ENCODE measurements around the gene CRYZ. TPM values are rescaled to one million over a fixed set of nuclear protein-coding genes. Genes with fewer than 3 reads are reported as not detected.

CRYZ gene
- total and polyA plus RNA-seq, 2 of the 8 experiments (the other 6 are each of a cell fraction or from before 2014, with no cell fraction given), result 20.5 to 43.8 TPM

DNA sequence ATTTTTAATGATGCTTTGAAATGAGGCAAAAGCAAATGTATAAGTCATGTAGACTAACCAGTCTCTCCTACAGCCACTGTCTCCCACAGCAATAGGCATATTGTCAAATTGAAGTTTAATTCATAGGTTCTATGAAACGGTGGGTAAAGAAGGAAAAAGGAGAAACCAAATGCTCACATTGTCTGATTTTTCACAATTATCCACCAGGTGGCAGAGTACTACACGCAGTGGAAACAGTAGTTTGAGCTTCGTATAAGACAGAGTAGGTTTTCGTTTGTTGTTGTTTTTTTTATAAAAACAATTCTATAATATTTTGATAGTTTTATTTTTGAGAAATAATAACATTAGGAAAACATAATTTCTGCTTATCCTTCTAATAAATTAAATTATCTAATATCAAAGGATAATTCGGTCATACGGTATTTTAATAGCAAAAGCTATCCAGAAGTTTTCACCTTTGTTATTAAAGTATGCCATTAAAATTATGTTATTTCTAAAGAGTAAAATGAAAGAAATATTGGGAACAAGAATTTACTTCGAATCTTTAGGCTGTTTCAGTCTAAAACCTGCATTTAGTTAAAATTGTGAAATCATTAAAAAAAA, 39.2 kb upstream of the CRYZ start:
- DNase-seq (ENCODE audit: low read depth in 1 of 2, low spot score in 2 of 2) (no peak), FAIRE-seq (peak; percentile 36)

More for the DNA sequence above, 39.2 kb upstream of the CRYZ start:
- Histone ChIP-seq H3K79me1 (ENCODE audit: low read depth, low read length) (no peaks in the 10 kb centered on the region), H3K27me3 (replicated peaks in 1 of 4; ENCODE audit: control insufficient read depth in 3 of 4, extremely low read depth in 1 of 4, insufficient read depth in 3 of 4, low read length in 3 of 4) (no peaks in the 10 kb centered on the region), H2BK15ac (ENCODE audit: low read length) (no peak overlapping the region), H2BK120ac (replicated peaks; ENCODE audit: low read depth, low read length) (no peak overlapping the region), H2AFZ (ENCODE audit: low read length) (no peak overlapping the region), H3K27ac (ENCODE audit: low read depth, low read length) (no peak overlapping the region), H4K91ac (replicated peaks; ENCODE audit: insufficient read length, low read length) (no peak overlapping the region), H4K5ac (ENCODE audit: insufficient read length, low read depth, low read length) (no peak overlapping the region), H2BK20ac (ENCODE audit: low read length) (no peak overlapping the region), H4K20me1 (replicated peaks in 1 of 2; ENCODE audit: control insufficient read depth in 1 of 2, insufficient read depth in 2 of 2, low read length in 2 of 2) (no peaks in the 10 kb centered on the region), H2BK12ac (ENCODE audit: low read depth, low read length) (no peak overlapping the region), H3K14ac (ENCODE audit: insufficient read length) (no peak overlapping the region), H3K4me2 (ENCODE audit: insufficient read depth in 1 of 2, low read depth in 2 of 2, low read length in 2 of 2) (no peak overlapping the region), H3K23me2 (ENCODE audit: low read depth, low read length) (no peaks in the 10 kb centered on the region), H3K79me2 (ENCODE audit: control insufficient read depth in 1 of 2, insufficient read depth in 2 of 2, low read length in 2 of 2) (no peaks in the 10 kb centered on the region), H3K56ac (replicated peaks; ENCODE audit: insufficient read length, low read depth, low read length) (no peak overlapping the region), H2BK5ac (ENCODE audit: low read depth, low read length) (no peak overlapping the region), H3K4me1 (replicated peaks in 1 of 4; ENCODE audit: control insufficient read depth in 3 of 4, insufficient read depth in 4 of 4, low read length in 3 of 4) (no peaks in the 10 kb centered on the region), H3K9ac (replicated peaks in 1 of 4; ENCODE audit: extremely low read depth in 1 of 4, low read depth in 3 of 4, low read length in 3 of 4) (no peak overlapping the region), H2AK5ac (ENCODE audit: low read depth, low read length) (no peak overlapping the region), H3K18ac (ENCODE audit: extremely low read depth, low read length) (no peak overlapping the region), H3K4me3 (ENCODE audit: extremely low read depth in 1 of 4, insufficient read depth in 2 of 4, low read depth in 3 of 4, low read length in 4 of 4) (no peak overlapping the region), H3K9me3 (ENCODE audit: insufficient read depth in 2 of 2, low read depth in 1 of 2, low read length in 1 of 2) (no peaks in the 10 kb centered on the region), H3K23ac (ENCODE audit: insufficient read length) (no peak overlapping the region), H3K4ac (replicated peaks; ENCODE audit: insufficient read length, low read depth, low read length) (no peak overlapping the region), H4K8ac (ENCODE audit: extremely low read depth, insufficient read depth, low read length) (no peak overlapping the region), H3K36me3 (ENCODE audit: control insufficient read depth in 2 of 4, insufficient read depth in 4 of 4, low read length in 3 of 4) (no peaks in the 10 kb centered on the region)
- TF ChIP-seq RBBP5 (IDR thresholded peaks at IDR 0.05; ENCODE audit: borderline replicate concordance, low read depth, low read length) (no peak), RAD21 (IDR thresholded peaks at IDR 0.05 in 1 of 2, conservative IDR thresholded peaks at IDR 0.05 in 1 of 2; ENCODE audit: low read depth in 2 of 2, low read length in 2 of 2) (peak; percentile 89 to 91), KDM1A (IDR thresholded peaks at IDR 0.05; ENCODE audit: borderline replicate concordance, low read length) (no peak)
- TF ChIP-seq, protein P1, sequence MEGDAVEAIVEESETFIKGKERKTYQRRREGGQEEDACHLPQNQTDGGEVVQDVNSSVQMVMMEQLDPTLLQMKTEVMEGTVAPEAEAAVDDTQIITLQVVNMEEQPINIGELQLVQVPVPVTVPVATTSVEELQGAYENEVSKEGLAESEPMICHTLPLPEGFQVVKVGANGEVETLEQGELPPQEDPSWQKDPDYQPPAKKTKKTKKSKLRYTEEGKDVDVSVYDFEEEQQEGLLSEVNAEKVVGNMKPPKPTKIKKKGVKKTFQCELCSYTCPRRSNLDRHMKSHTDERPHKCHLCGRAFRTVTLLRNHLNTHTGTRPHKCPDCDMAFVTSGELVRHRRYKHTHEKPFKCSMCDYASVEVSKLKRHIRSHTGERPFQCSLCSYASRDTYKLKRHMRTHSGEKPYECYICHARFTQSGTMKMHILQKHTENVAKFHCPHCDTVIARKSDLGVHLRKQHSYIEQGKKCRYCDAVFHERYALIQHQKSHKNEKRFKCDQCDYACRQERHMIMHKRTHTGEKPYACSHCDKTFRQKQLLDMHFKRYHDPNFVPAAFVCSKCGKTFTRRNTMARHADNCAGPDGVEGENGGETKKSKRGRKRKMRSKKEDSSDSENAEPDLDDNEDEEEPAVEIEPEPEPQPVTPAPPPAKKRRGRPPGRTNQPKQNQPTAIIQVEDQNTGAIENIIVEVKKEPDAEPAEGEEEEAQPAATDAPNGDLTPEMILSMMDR (IDR thresholded peaks at IDR 0.05; ENCODE audit: control extremely low read depth in 1 of 3, insufficient read depth in 1 of 3, low read depth in 1 of 3, low read length in 3 of 3), result peak in 2 of 3 experiments; percentile 63 to 69; a peak in 3 of 4 replicates
- ChIA-PET POLR2A (ENCODE audit: partially characterized antibody) (no interaction called here), CTCF (ENCODE audit: partially characterized antibody) (interaction anchor here (0.5 to 2.0 kb wide), 28 partner anchors 8 to 741 kb away, joined by 3 to 11 read pairs (median 3); partner anchors contain the start of gene LHX8)
- WGBS, 2 experiments (ENCODE audit: extremely low coverage in 1 of 2, insufficient coverage in 1 of 2, insufficient read length in 1 of 2, insufficient replicate concordance in 2 of 2, low coverage in 1 of 2, low lambda C conversion rate in 2 of 2, missing lambda C conversion rate in 1 of 2), result 49% methylated on average over 7 of the region's 7 CpGs; no CpG with 5 or more reads in 1 of the 2 experiments
